Transverse colon (tissue), 4 donors: Measurements from ENCODE around the gene MAGI1. TPM values are rescaled to one million over a fixed set of nuclear protein-coding genes. Genes with fewer than 3 reads are reported as not detected.
"Not testable (repeated sequence)": the region's sequence is repeated elsewhere in the genome, so short reads cannot be mapped to it uniquely, and the experiment has no call there.

Source experiments
- DNase-seq: peaks from one replicate; pipeline ENCODE4 v3.0.0-alpha.2; 2019
- H3K27ac ChIP-seq, 4 donors: fragments of 200-600 bp; sonication (generic); 2 replicates each; pipeline ENCODE4 v1.5.1; 2016 to 2018; ENCODE audit warnings: inconsistent platforms in 4 of 4
- H3K27me3 ChIP-seq: fragments of 200-600 bp; sonication (generic); 2 replicates; pipeline ENCODE4 v1.5.1; 2017; ENCODE audit warnings: inconsistent platforms
- H3K36me3 ChIP-seq, 4 donors: fragments of 200-600 bp; sonication (generic); 2 replicates each; pipeline ENCODE4 v1.5.1; 2017 to 2019; ENCODE audit warnings: inconsistent platforms in 4 of 4
- H3K4me1 ChIP-seq, 4 donors: fragments of 200-600 bp; sonication (generic); 2 replicates each; pipeline ENCODE4 v1.5.1; 2017 to 2020; ENCODE audit warnings: inconsistent platforms in 4 of 4
- H3K4me3 ChIP-seq, 4 donors: fragments of 200-600 bp; sonication (generic); 1 replicate in 1 of 4; 2 replicates in 3 of 4; pipeline versions ENCODE4 v1.5.1 to v1.6.1; 2017 to 2019; ENCODE audit warnings: inconsistent platforms in 4 of 4
- H3K9me3 ChIP-seq, 2 donors: fragments of 200-600 bp; sonication (generic); 2 replicates each; pipeline ENCODE4 v1.5.1; 2017 to 2019; ENCODE audit warnings: inconsistent platforms in 2 of 2
- CTCF ChIP-seq, 5 experiments: fragments of 200-600 bp in 3 of 5; fragments of 450-650 bp in 2 of 5; sonication (generic) in 3 of 5; IDR thresholded peaks; 1 replicate in 2 of 5; 2 replicates in 3 of 5; pipeline ENCODE4 v1.5.1; 2016 to 2017; ENCODE audit warnings: antibody characterized with exemption in 5 of 5, inconsistent platforms in 3 of 5, mild to moderate bottlenecking in 2 of 5, moderate library complexity in 1 of 5
- EP300 ChIP-seq: sonication (generic); formaldehyde crosslinking; IDR thresholded peaks from one replicate; pipeline ENCODE4 v1.6.1; 2017; ENCODE audit warnings: antibody characterized with exemption, low read depth
- POLR2A ChIP-seq: fragments of 450-650 bp; IDR thresholded peaks from one replicate; pipeline ENCODE4 v1.6.1; 2016; ENCODE audit warnings: antibody characterized with exemption, mild to moderate bottlenecking, moderate library complexity
- POLR2AphosphoS5 ChIP-seq, 3 donors: sonication (generic); formaldehyde crosslinking; IDR thresholded peaks; one replicate each; pipeline ENCODE4 v1.6.1; 2016; ENCODE audit warnings: antibody characterized with exemption in 3 of 3
- WGBS, 2 donors: methylation state at CpG; one replicate each; pipeline ENCODE4 v1.1.5; 2018; ENCODE audit warnings: low coverage in 1 of 2; 5-methylcytosine and 5-hydroxymethylcytosine counted together
- in situ Hi-C, 4 donors: fragments of 200-750 bp; cut with MboI; loops; one replicate each; pipeline versions ENCODE4 v1.15.0 to v1.15.1; 2017; ENCODE audit warnings: low sequenced_read_pairs in 3 of 4, low pct_ligation_motif_present in 1 of 4, low pct_unique_long_range_greater_than_20kb in 1 of 4
- intact Hi-C: fragments of 100-400 bp; cut with DNase I; formaldehyde crosslinking; loops from one replicate; pipeline ENCODE4 v1.15.1; 2023; ENCODE audit warnings: low total_unique reads
- total RNA-seq, 4 donors: library from RNA; depleted of rRNA; stranded (reverse); fragments of >200 nt; gene quantifications; one replicate each; pipeline ENCODE4 v1.1.0, GENCODE V29; 2016

The MAGI1 gene
- total RNA-seq, 4 donors from 2014 or later = 50.8 to 190 (median 67.4) TPM

DNA sequence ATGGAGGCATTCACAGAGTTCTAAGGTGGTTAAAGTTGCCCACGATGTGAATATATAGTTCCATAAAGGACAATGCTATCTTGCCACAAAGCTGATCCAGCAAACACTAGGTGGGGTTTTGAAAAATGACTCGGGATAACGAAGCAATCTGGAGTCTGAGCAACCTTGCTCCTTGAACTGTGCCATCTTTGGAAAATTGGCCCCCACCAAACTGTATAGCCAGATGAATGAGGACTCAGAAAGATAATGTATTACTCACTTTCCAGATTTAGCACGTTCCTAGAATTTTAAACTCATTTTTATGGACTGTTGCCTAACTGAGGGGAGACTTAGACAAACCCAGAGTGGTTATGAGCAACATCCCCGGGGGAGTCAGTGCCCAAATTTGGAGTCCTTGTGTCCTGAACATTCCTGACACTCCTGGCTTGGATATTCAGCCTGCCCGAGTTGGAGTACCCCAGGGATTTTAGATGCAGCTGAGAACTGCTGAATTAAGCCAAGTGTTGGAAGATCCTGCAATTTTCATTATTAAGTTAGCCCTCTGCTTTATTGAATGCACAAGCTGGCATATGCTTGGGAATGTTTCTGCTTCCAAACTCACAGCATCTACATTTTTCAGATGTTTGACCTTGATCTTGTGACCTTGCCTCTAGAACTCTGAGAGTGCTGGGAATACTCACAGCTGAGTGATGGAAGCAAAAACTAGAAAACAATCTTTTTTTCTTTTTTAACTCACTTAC lies 8.8 kb upstream of the MAGI1 start:
- intact Hi-C loops (loop anchor here (10.0 kb wide), 1 partner anchor 263 kb away; no protein-coding TSS in a partner anchor), in situ Hi-C loops (no loop called here)
- WGBS, 2 donors = 20 to 28% methylated on average over 6 of the region's 6 CpGs
- no peak overlapping the region for H3K4me3 ChIP-seq
- TF ChIP-seq POLR2A (no peak), CTCF (IDR thresholded peaks at IDR 0.05) (peak in 3 of 5 experiments; percentile 4 to 23 (median 12))
- no peaks in the 10 kb centered on the region for H3K36me3 ChIP-seq
- peak overlapping the region in 3 of 4 donors; percentile 1 to 41 (median 14) for H3K27ac ChIP-seq
- peaks cover 6 to 10% (median 8%) of the 10 kb centered on the region in 4 donors for H3K4me1 ChIP-seq
- no peak for DNase-seq
- H3K9me3 ChIP-seq = no peaks in the 10 kb centered on the region
- H3K27me3 ChIP-seq = no peaks in the 10 kb centered on the region

- in situ Hi-C loops = not testable (repeated sequence)
- intact Hi-C loops = loop anchor here (10.0 kb wide), 1 partner anchor 262 kb away; no protein-coding TSS in a partner anchor
Observed at GRCh38 chr3:66046321-66046720, 7.6 kb upstream of the MAGI1 start.

GRCh38 chr3:66041828-66042227 lies 3.1 kb upstream of the MAGI1 start:
- intact Hi-C loops (loop anchor here (10.0 kb wide), 1 partner anchor 257 kb away; no protein-coding TSS in a partner anchor), in situ Hi-C loops (no loop called here)
- DNase-seq = no peak
- H3K27me3 ChIP-seq = no peaks in the 10 kb centered on the region
- H3K9me3 ChIP-seq = no peaks in the 10 kb centered on the region
- TF ChIP-seq EP300 (no peak), POLR2A (no peak), CTCF (IDR thresholded peaks at IDR 0.05) (no peak), POLR2AphosphoS5 (IDR thresholded peaks at IDR 0.05) (no peak)
- H3K36me3 ChIP-seq = no peaks in the 10 kb centered on the region
- peaks cover 0 to 8% (median 7%) of the 10 kb centered on the region in 4 donors for H3K4me1 ChIP-seq
- H3K4me3 ChIP-seq = no peak overlapping the region
- H3K27ac ChIP-seq = no peak overlapping the region

More at GRCh38 chr3:66046321-66046720, 7.6 kb upstream of the MAGI1 start:
- not testable (repeated sequence) for H3K36me3 ChIP-seq, H3K27ac ChIP-seq, H3K4me3 ChIP-seq, H3K9me3 ChIP-seq, DNase-seq, H3K27me3 ChIP-seq
- H3K4me1 ChIP-seq = peaks cover 5 to 10% (median 8%) of the 10 kb centered on the region in 4 donors
- WGBS, 2 donors = 68 to 100% methylated on average over 1 to 2 of the region's 2 CpGs

GRCh38 chr3:66041116-66041515 lies 2.4 kb upstream of the MAGI1 start:
- TF ChIP-seq CTCF (IDR thresholded peaks at IDR 0.05) = no peak
- TF ChIP-seq EP300 = no peak
- TF ChIP-seq POLR2A = no peak
- no peak for TF ChIP-seq POLR2AphosphoS5 (IDR thresholded peaks at IDR 0.05)
- Histone ChIP-seq H3K4me1 (peaks cover 0 to 15% (median 12%) of the 10 kb centered on the region in 4 donors), H3K4me3 (no peak overlapping the region), H3K27ac (no peak overlapping the region), H3K9me3 (no peaks in the 10 kb centered on the region), H3K27me3 (no peaks in the 10 kb centered on the region), H3K36me3 (no peaks in the 10 kb centered on the region)
- intact Hi-C loops = loop anchor here (10.0 kb wide), 1 partner anchor 256 kb away; no protein-coding TSS in a partner anchor
- 68 to 100% methylated on average over 1 of the region's 1 CpG for WGBS, 2 donors
- DNase-seq = no peak
- in situ Hi-C loops = no loop called here
